HFFc6 (cell line): ENCODE measurements around the gene GPR176. TPM values are rescaled to one million over a fixed set of nuclear protein-coding genes. Genes with fewer than 3 reads are reported as not detected.

ENCODE experiments used
- DNase-seq: peaks from one replicate; pipeline ENCODE4 v3.0.0-alpha.2; 2018
- H3K27ac Mint-ChIP-seq: 2 replicates; pipeline ENCODE4 v1.8.0; 2020; ENCODE audit warnings: mild to moderate bottlenecking, mixed read lengths
- H3K27me3 Mint-ChIP-seq: 2 replicates; pipeline ENCODE4 v1.8.0; 2021; ENCODE audit warnings: mild to moderate bottlenecking, moderate library complexity, mixed read lengths; ENCODE audit not compliant: insufficient read depth
- H3K36me3 Mint-ChIP-seq: 2 replicates; pipeline ENCODE4 v1.8.0; 2021; ENCODE audit warnings: low read depth, mixed read lengths
- H3K4me1 Mint-ChIP-seq: 2 replicates; pipeline ENCODE4 v1.8.0; 2020; ENCODE audit warnings: low read depth, mixed read lengths
- H3K4me3 Mint-ChIP-seq: 2 replicates; pipeline ENCODE4 v1.8.0; 2020; ENCODE audit warnings: mild to moderate bottlenecking, moderate library complexity, mixed read lengths
- H3K9me3 Mint-ChIP-seq: 2 replicates; pipeline ENCODE4 v1.8.0; 2020; ENCODE audit warnings: mild to moderate bottlenecking, mixed read lengths
- total RNA-seq, 6 experiments: library from RNA; stranded (reverse); fragmentation: NEBNext Ultra II Directional; extraction: Animal tissue kit (Norgen Biotek cat#: 25700); gene quantifications; 2 replicates in 1 of 6; 3 replicates in 5 of 6; pipeline ENCODE4 v1.2.3, GENCODE V29; 2021
- TF ChIP-seq, protein P1 (sequence below): fragments of 200-600 bp; sonication (generic); IDR thresholded peaks from 2 replicates; pipeline ENCODE4 v1.5.0; 2021; ENCODE audit warnings: antibody characterized with exemption, mild to moderate bottlenecking

Gene GPR176
- total RNA-seq, 6 experiments from 2014 or later: 151 to 193 (median 169) TPM

DNA sequence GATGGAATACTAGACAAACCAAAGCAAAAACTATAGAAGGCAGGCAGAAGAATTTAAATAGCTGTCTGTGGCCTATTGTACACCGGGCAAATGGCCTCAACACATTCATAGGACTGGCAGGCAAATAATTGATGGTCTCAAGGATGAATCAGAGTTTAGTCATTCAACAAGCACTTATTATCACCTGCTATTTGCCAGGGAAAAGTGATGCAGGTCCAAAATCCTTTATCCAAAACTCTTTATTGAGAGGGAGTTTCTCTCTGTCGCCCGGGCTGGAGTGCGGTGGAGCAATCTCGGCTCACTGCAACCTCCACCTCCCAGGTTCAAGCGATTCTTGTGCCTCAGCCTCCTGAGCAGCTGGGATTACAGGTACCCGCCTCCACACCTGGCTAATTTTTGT is 16.1 kb upstream of the GPR176 start:
- H3K36me3 Mint-ChIP-seq: peaks cover 67% of the 10 kb centered on the region
- TF ChIP-seq, protein P1, sequence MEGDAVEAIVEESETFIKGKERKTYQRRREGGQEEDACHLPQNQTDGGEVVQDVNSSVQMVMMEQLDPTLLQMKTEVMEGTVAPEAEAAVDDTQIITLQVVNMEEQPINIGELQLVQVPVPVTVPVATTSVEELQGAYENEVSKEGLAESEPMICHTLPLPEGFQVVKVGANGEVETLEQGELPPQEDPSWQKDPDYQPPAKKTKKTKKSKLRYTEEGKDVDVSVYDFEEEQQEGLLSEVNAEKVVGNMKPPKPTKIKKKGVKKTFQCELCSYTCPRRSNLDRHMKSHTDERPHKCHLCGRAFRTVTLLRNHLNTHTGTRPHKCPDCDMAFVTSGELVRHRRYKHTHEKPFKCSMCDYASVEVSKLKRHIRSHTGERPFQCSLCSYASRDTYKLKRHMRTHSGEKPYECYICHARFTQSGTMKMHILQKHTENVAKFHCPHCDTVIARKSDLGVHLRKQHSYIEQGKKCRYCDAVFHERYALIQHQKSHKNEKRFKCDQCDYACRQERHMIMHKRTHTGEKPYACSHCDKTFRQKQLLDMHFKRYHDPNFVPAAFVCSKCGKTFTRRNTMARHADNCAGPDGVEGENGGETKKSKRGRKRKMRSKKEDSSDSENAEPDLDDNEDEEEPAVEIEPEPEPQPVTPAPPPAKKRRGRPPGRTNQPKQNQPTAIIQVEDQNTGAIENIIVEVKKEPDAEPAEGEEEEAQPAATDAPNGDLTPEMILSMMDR: no peak
- DNase-seq: peak; percentile 61
- peaks cover 13% of the 10 kb centered on the region for H3K9me3 Mint-ChIP-seq
- H3K4me1 Mint-ChIP-seq: peaks cover 81% of the 10 kb centered on the region
- peak overlapping the region; percentile 96 for H3K4me3 Mint-ChIP-seq
- peak overlapping the region; percentile 44 for H3K27ac Mint-ChIP-seq
- H3K27me3 Mint-ChIP-seq: peaks cover 4% of the 10 kb centered on the region

GRCh38 chr15:39935241-39935640 is 15.2 kb upstream of the GPR176 start:
- Mint-ChIP-seq H3K4me3 (peak overlapping the region; percentile 96), H3K4me1 (peaks cover 75% of the 10 kb centered on the region), H3K27me3 (peaks cover 4% of the 10 kb centered on the region), H3K27ac (peak overlapping the region; percentile 44), H3K9me3 (peaks cover 13% of the 10 kb centered on the region), H3K36me3 (peaks cover 62% of the 10 kb centered on the region)
- no peak for DNase-seq
- TF ChIP-seq, protein P1: no peak

GRCh38 chr15:39934397-39935071 is 14.5 kb upstream of the GPR176 start:
- Mint-ChIP-seq H3K36me3 (peaks cover 54% of the 10 kb centered on the region), H3K4me3 (peak overlapping the region; percentile 96), H3K27ac (peak overlapping the region; percentile 83), H3K4me1 (peaks cover 68% of the 10 kb centered on the region), H3K9me3 (peaks cover 13% of the 10 kb centered on the region), H3K27me3 (peaks cover 4% of the 10 kb centered on the region)
- TF ChIP-seq, protein P1: no peak
- DNase-seq: no peak

DNA sequence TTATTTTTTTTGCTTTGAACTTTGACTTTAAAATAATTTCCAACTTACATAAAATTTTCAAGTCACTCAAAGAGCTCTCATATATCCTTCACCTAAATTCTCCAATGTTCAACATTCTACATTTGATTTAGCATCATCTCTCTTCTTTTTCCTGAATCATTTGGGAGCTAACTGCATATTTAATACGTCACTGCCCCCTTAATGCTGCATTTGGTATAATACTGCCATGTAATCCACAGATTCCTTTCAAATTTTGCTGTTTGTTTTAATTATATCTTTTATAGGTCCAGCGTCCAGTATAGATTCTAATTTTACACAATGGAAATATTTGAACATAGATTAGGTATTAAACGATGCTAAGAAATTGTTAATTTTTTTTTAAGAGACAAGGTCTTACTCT is 11.5 kb upstream of the GPR176 start:
- TF ChIP-seq, protein P1: no peak
- Mint-ChIP-seq H3K27me3 (peaks cover 4% of the 10 kb centered on the region), H3K27ac (no peak overlapping the region), H3K36me3 (peaks cover 37% of the 10 kb centered on the region), H3K4me1 (peaks cover 38% of the 10 kb centered on the region), H3K4me3 (no peak overlapping the region), H3K9me3 (peaks cover 13% of the 10 kb centered on the region)
- DNase-seq: no peak

GRCh38 chr15:39926526-39926925 is 6.5 kb upstream of the GPR176 start:
- DNase-seq: no peak
- H3K4me3 Mint-ChIP-seq: no peak overlapping the region
- no peaks in the 10 kb centered on the region; the same call in 1 of the 2 replicates for H3K27me3 Mint-ChIP-seq
- no peaks in the 10 kb centered on the region for H3K36me3 Mint-ChIP-seq
- TF ChIP-seq, protein P1: no peak
- H3K27ac Mint-ChIP-seq: no peak overlapping the region
- no peaks in the 10 kb centered on the region for H3K9me3 Mint-ChIP-seq
- peaks cover 37% of the 10 kb centered on the region for H3K4me1 Mint-ChIP-seq
